ENCODE data around the gene MSL3B.

MSL3B gene

DNA sequence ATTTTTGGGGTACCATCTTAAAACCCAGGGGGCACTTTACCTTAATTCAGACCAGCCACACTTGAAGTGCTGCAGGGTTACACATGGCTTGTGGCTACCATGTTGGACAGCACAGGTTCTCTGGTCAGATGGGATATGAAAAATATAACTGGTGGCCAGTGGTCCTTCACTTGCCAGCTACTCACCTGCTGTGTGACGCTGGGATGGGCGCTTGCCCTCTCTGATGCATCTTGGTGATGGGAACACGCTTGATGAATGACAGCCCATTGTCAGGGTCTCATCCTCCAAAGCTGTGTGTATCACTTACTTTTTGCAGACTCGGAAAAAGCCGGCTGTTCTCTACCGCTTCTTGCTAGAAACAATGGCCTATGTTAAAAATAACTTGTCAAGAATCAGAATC is 36.3 kb downstream of the MSL3B start:
- DNase-seq: no peak

GRCh38 chr2:233831011-233831721 is 37.0 kb downstream of the MSL3B start:
- DNase-seq: no peak

DNA sequence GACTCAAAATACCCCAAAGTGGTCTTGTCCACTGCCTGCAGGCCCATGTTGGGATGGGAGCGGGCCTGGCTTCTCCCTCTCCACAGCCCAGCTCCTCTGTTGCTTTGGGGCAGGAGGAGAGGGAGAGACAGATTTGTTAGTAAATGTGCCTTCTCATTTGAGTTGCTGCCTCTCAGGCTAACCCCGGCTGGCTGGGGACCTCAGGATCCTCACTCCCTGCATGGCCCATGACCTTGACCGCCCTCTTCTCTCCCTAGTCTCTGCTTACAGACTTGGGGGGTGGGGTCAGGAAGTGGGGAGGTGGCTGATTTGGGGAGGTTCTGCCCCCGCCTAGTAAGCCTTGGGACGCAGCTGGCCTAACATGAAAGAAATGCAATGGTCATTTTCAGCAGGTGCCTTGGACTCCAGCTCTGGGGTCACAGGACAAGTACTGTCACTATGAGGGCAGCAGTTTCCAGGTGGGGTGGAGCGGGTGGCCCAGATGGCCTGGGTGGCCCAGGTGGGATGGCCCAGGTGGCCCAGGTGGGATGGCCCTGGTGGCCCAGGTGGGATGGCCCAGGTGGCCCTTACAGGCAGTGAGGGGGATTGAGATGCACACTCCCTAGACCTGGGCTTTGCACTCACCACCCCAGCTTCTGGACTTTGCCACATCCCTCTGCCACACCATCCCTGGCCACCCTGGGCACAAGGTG is 37.9 kb downstream of the MSL3B start:
- DNase-seq: no peak

DNA sequence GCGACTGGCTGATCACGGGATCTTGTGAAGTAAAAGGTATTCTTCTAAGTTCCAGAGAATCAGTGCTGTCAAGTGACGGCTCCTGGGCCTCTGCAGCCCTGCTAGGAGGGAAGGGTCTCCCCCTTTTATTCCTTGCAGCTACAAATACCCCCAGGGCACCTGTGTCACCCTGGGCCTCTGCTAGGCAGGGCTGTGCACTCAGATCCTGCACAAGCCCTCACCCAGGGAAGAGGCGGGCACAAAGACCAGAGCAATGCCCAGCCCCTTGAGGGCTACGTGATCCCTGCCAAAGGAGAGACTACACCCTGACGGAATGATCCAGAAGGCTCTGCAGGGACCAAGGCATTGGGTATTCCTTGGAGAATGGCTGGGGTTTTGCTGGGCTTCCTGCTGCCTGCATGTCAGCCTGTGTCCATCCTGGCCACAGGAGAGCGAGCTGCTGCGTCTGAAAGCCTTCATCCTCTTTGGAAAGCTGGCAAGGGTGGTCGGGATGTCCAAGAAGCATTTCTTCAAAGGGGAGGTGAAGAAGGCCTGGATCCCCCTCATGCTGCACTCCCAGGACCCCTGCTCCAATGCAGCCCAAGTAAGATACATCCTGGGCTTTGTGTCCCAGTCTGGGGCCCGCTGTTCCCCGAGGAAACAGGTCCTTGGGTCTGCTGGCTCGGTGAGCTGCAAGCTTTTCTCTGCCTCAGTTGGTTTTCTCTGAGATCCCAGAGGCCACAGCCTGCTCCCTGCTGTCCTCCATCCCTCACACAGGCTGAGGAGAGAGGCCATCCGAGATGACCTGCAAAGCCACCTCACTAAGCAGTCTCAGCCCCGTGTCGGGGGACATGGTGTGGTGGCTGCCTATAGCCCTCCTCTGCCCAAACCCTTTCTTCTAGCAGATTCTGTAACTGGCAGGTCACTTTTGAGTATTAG is 38.7 kb downstream of the MSL3B start:
- no peak for DNase-seq

- no peak for DNase-seq
Observed at GRCh38 chr2:233828546-233829192, 39.5 kb downstream of the MSL3B start.

- DNase-seq: no peak
Observed at GRCh38 chr2:233824373-233824772, 43.8 kb downstream of the MSL3B start.

GRCh38 chr2:233823731-233824121 is 44.5 kb downstream of the MSL3B start:
- no peak for DNase-seq

DNA sequence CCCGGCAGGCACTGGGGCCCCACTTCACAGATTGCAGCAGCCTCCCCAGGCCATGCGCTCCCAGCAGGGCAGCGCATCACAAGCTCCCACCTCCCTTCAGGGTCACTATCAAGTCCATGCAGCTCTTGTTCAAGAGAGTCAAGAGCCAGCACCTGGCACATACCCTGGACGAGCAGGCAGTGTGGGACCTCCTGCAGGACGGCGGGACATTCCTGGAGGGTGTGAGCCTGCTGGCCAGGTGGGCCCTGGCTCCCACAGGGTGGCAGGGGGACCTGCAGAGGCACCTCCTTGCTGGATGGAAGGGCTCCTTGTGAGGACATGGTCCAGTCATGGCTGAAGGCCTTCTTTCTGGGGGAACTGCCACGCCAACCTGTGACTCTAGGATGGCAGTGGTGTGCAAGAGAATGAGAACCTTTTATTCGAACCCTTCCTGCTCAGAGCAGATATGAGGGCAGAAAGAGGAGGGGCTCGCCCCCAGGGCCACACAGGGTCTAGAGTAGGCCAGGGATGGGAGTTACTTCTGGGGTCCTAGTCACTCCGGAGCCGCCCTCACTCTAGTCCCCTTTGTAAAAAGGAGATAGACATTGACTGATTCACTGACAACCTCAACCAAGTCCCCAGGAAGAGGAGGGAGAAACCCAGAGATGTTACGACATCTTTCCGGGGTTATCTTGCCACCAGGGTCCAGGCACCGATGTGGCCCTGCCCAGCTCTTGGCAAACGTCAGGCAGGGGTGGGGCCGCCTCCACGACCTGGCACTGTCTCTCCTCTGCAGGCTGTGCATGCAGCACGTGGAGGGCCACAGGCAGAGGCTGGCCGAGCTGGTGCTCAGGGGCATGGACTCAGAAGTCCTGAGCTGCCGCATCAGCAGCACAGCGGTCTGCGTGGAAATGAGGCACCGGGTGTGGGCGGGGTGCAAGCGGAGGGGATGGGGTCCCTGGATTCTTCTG is 45.1 kb downstream of the MSL3B start:
- DNase-seq: no peak

DNA sequence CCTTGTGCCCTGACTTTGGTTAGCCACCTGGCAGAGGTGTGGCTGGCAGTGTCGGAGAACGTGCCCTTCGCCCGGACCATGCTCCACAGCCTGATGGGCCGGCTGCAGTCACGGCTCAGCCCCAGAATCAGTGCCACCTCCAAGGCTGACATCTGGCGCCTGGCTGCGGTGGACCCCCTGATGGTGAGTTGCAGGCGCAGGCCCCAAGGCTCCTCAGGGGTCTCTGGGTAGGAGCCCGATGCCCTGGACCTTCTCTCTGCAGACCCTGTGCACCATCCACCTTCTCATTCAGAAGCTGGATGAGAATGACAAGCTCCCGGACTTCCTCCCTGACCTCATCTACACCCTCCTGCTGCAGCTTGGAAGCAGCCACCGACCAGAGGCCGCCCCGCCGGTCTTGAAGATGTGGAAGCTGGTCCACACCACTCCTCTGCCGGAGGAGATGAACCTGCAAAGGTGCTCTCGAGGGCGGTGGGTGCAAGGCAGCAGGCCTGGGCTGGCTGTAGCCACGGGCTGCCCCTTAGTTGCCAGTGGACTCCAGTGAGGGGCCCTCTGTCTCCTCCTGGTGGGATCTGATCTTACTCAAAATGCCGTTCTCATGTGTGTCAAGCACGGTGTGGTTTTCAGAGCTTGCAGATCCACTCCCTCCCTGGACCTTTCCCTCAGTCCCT is 46.0 kb downstream of the MSL3B start:
- DNase-seq: no peak

GRCh38 chr2:233821709-233822100 is 46.5 kb downstream of the MSL3B start:
- no peak for DNase-seq

GRCh38 chr2:233821196-233821595 is 47.0 kb downstream of the MSL3B start:
- DNase-seq: no peak

GRCh38 chr2:233820774-233821105 is 47.4 kb downstream of the MSL3B start:
- DNase-seq: no peak

GRCh38 chr2:233819884-233820773 is 48.1 kb downstream of the MSL3B start:
- DNase-seq: no peak

DNA sequence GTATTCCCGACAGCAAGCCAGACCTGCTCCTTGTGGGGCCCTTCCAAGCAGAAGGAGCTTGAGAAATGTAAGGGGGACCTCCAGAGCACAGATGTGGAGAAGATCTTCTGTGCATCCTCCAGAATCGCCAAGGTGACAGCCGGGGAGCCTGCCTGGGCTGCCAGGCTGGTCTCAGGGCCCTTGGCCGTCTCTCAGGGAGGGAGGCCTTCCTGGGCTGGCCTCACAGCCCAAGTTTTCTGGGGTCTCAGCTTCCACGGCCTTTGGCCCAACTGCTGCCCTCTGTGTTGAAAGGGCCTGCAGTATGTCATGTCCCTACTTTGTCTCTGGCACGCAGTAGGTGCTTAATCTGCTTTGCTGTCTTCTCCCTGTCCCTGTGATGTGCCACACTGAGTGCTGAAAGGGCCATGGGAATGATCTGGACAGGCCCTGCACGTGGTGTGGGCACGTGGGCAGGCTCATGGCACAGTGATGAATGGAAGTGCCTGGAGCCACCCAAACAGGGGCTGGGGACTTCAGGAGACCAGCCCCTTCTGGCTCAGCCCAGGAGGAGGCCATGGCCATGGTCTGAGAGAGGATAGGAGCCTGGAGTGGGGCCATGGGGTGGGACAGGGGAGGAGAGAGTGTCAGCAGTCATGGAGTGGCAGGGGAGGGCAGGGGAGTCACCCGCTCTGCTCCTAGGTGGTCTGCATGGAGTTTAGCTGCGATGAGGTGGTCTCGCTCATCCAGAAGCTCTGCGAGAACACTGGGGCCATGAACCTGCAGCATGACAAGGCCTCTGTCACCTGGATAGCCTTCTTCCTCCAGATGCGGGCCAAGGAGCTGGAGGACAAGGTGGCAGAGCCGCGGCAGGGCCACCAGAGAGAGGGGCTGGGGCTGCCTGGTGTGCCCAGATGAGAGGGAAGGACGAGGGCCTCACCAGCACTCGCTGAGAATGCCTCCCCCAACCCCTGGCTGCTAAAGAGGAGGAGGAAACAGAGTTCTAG is 49.3 kb downstream of the MSL3B start:
- DNase-seq: no peak

GRCh38 chr2:233817995-233818638 is 50.1 kb downstream of the MSL3B start:
- DNase-seq: no peak

DNA sequence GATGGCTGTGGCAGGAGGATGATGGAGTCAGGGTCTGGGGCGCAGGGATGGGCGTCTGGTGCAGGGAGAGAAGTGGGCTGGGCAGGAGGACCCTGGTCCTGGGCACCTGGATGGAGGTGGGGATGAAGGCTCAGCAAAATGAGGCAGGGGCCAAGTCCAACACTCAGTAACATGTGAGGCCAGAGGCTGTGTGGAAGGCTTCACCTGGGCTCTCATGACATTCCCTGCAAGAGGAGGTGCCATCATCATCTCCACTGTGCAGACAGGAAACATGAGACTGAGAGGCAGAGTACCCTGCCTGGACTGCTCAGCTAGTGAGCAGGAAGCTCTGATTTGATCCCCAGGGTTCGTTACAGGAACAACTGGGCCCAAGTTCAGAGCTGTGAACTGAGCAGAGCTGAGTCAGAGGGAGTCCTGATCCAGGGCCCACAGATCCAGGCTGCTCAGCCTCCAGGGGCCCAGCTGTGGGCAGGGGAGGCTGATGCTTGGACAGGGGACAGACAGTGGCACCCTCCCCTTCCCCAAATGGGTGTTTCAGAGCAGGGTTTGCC is 50.8 kb downstream of the MSL3B start:
- no peak for DNase-seq

- no peak for DNase-seq
Observed at GRCh38 chr2:233816771-233817170, 51.4 kb downstream of the MSL3B start.

GRCh38 chr2:233816334-233816733 is 51.9 kb downstream of the MSL3B start:
- peak; percentile 70 for DNase-seq
